GM21825 (cell line): ENCODE data around the gene NCOR1.
A peak's percentile ranks its signal among the peaks of the same experiment; 100 is the strongest.

Source experiments
- ATAC-seq: cut with Tn5 transposase; IDR thresholded peaks from one replicate; pipeline ENCODE4 v1.9.1; 2021; ENCODE audit warnings: mild to moderate bottlenecking, moderate library complexity; ENCODE audit not compliant: unreplicated experiment

The NCOR1 gene

GRCh38 chr17:16037636-16038035 is 177.7 kb downstream of the NCOR1 start:
- ATAC-seq = no peak

- no peak for ATAC-seq
Measured at GRCh38 chr17:16036261-16036660, 179.1 kb downstream of the NCOR1 start.

- ATAC-seq = no peak
Measured at GRCh38 chr17:16033729-16034349, 181.5 kb downstream of the NCOR1 start.

- peak; percentile 74 for ATAC-seq
Measured at GRCh38 chr17:16027708-16028584, 187.4 kb downstream of the NCOR1 start.

- ATAC-seq = no peak
Measured at GRCh38 chr17:16026895-16027294, 188.4 kb downstream of the NCOR1 start.

GRCh38 chr17:16025202-16025601 is 190.1 kb downstream of the NCOR1 start:
- ATAC-seq = no peak

- no peak for ATAC-seq
Measured at GRCh38 chr17:16023881-16024280, 191.5 kb downstream of the NCOR1 start.

GRCh38 chr17:16019347-16019746 is 196.0 kb downstream of the NCOR1 start:
- ATAC-seq = no peak

GRCh38 chr17:16013943-16014407 is 201.4 kb downstream of the NCOR1 start:
- ATAC-seq = no peak

- ATAC-seq = no peak
Measured at GRCh38 chr17:16007439-16007838, 207.9 kb downstream of the NCOR1 start.

- ATAC-seq = no peak
Measured at GRCh38 chr17:16005636-16006035, 209.7 kb downstream of the NCOR1 start.

- no peak for ATAC-seq
Measured at GRCh38 chr17:16003841-16004240, 211.5 kb downstream of the NCOR1 start.

- ATAC-seq = no peak
Measured at GRCh38 chr17:16002708-16003260, 212.6 kb downstream of the NCOR1 start.

- no peak for ATAC-seq
Measured at GRCh38 chr17:16001226-16001897, 214.0 kb downstream of the NCOR1 start.

- peak; percentile 42 for ATAC-seq
Measured at GRCh38 chr17:15999974-16000827, 215.1 kb downstream of the NCOR1 start.

GRCh38 chr17:15999141-15999973 is 216.0 kb downstream of the NCOR1 start, which contains the start of the genes TTC19 and ZSWIM7:
Gene TTC19 (plus strand): TSS chr17:15999824. CDS start chr17:15999849, 25 bp downstream.
Gene ZSWIM7 (minus strand): TSS chr17:15999704. CDS start chr17:15999594, 110 bp downstream.
- ATAC-seq = peak; percentile 93

- ATAC-seq = no peak
Measured at GRCh38 chr17:15998031-15998562, 217.2 kb downstream of the NCOR1 start.

GRCh38 chr17:15996322-15996721 is 219.0 kb downstream of the NCOR1 start:
- no peak for ATAC-seq
